Measurements from ENCODE around the gene NEK6. TPM values are rescaled to one million over a fixed set of nuclear protein-coding genes. Genes with fewer than 3 reads are reported as not detected.

NEK6 gene
- total RNA-seq, 2 donors from 2014 or later: 6.8 to 7.6 TPM

- Mint-ChIP-seq H3K4me3 (no peak overlapping the region), H3K27me3 (no peaks in the 10 kb centered on the region), H3K36me3 (ENCODE audit: low read depth) (no peaks in the 10 kb centered on the region), H3K27ac (peak overlapping the region; percentile 22), H3K9me3 (no peaks in the 10 kb centered on the region), H3K4me1 (no peaks in the 10 kb centered on the region)
- ATAC-seq (replicated peaks): no peak
Measured at GRCh38 chr9:124273427-124274160, 15.8 kb downstream of the NEK6 start.

GRCh38 chr9:124274226-124274625 lies 16.5 kb downstream of the NEK6 start:
- no peaks in the 10 kb centered on the region for H3K9me3 Mint-ChIP-seq
- H3K27ac Mint-ChIP-seq: peak overlapping the region; percentile 22
- no peak for ATAC-seq (replicated peaks)
- H3K4me1 Mint-ChIP-seq: no peaks in the 10 kb centered on the region
- H3K36me3 Mint-ChIP-seq (ENCODE audit: low read depth): no peaks in the 10 kb centered on the region
- no peaks in the 10 kb centered on the region for H3K27me3 Mint-ChIP-seq
- H3K4me3 Mint-ChIP-seq: no peak overlapping the region

- no peak overlapping the region for H3K27ac Mint-ChIP-seq
- no peaks in the 10 kb centered on the region for H3K4me1 Mint-ChIP-seq
- no peak overlapping the region for H3K4me3 Mint-ChIP-seq
- no peaks in the 10 kb centered on the region for H3K36me3 Mint-ChIP-seq (ENCODE audit: low read depth)
- H3K27me3 Mint-ChIP-seq: no peaks in the 10 kb centered on the region
- no peaks in the 10 kb centered on the region for H3K9me3 Mint-ChIP-seq
- no peak for ATAC-seq (replicated peaks)
Measured at GRCh38 chr9:124274738-124275137, 17.0 kb downstream of the NEK6 start.

GRCh38 chr9:124277420-124277819 lies 19.7 kb downstream of the NEK6 start:
- Mint-ChIP-seq H3K36me3 (ENCODE audit: low read depth) (no peaks in the 10 kb centered on the region), H3K27ac (no peak overlapping the region), H3K9me3 (no peaks in the 10 kb centered on the region), H3K27me3 (no peaks in the 10 kb centered on the region), H3K4me1 (no peaks in the 10 kb centered on the region), H3K4me3 (no peak overlapping the region)
- no peak for ATAC-seq (replicated peaks)

- no peak overlapping the region for H3K4me3 Mint-ChIP-seq
- no peaks in the 10 kb centered on the region for H3K9me3 Mint-ChIP-seq
- H3K36me3 Mint-ChIP-seq (ENCODE audit: low read depth): no peaks in the 10 kb centered on the region
- no peaks in the 10 kb centered on the region for H3K27me3 Mint-ChIP-seq
- peak; percentile 54 for ATAC-seq (replicated peaks)
- H3K27ac Mint-ChIP-seq: no peak overlapping the region
- no peaks in the 10 kb centered on the region for H3K4me1 Mint-ChIP-seq
Measured at GRCh38 chr9:124278054-124278540, 20.3 kb downstream of the NEK6 start.

GRCh38 chr9:124279531-124280175 lies 21.9 kb downstream of the NEK6 start:
- Mint-ChIP-seq H3K36me3 (ENCODE audit: low read depth) (no peaks in the 10 kb centered on the region), H3K27me3 (no peaks in the 10 kb centered on the region), H3K4me3 (no peak overlapping the region), H3K4me1 (no peaks in the 10 kb centered on the region), H3K27ac (no peak overlapping the region), H3K9me3 (no peaks in the 10 kb centered on the region)
- ATAC-seq (replicated peaks): no peak

GRCh38 chr9:124280176-124280691 lies 22.5 kb downstream of the NEK6 start:
- no peaks in the 10 kb centered on the region for H3K4me1 Mint-ChIP-seq
- ATAC-seq (replicated peaks): no peak
- H3K27ac Mint-ChIP-seq: no peak overlapping the region
- no peak overlapping the region for H3K4me3 Mint-ChIP-seq
- H3K27me3 Mint-ChIP-seq: no peaks in the 10 kb centered on the region
- H3K36me3 Mint-ChIP-seq (ENCODE audit: low read depth): no peaks in the 10 kb centered on the region
- H3K9me3 Mint-ChIP-seq: no peaks in the 10 kb centered on the region

- Mint-ChIP-seq H3K27me3 (no peaks in the 10 kb centered on the region), H3K36me3 (ENCODE audit: low read depth) (peaks cover 5% of the 10 kb centered on the region), H3K9me3 (no peaks in the 10 kb centered on the region), H3K4me3 (no peak overlapping the region), H3K27ac (peak overlapping the region; percentile 56), H3K4me1 (peaks cover 9% of the 10 kb centered on the region)
- ATAC-seq (replicated peaks): no peak
Measured at GRCh38 chr9:124281931-124282371, 24.2 kb downstream of the NEK6 start.

- H3K4me3 Mint-ChIP-seq: no peak overlapping the region
- H3K27me3 Mint-ChIP-seq: no peaks in the 10 kb centered on the region
- peaks cover 5% of the 10 kb centered on the region for H3K36me3 Mint-ChIP-seq (ENCODE audit: low read depth)
- ATAC-seq (replicated peaks): no peak
- peaks cover 9% of the 10 kb centered on the region for H3K4me1 Mint-ChIP-seq
- H3K27ac Mint-ChIP-seq: peak overlapping the region; percentile 56
- H3K9me3 Mint-ChIP-seq: no peaks in the 10 kb centered on the region
Measured at GRCh38 chr9:124282442-124283227, 24.9 kb downstream of the NEK6 start.

GRCh38 chr9:124283228-124283814 lies 25.6 kb downstream of the NEK6 start:
- H3K36me3 Mint-ChIP-seq (ENCODE audit: low read depth): peaks cover 5% of the 10 kb centered on the region
- peaks cover 9% of the 10 kb centered on the region for H3K4me1 Mint-ChIP-seq
- no peak overlapping the region for H3K27ac Mint-ChIP-seq
- H3K9me3 Mint-ChIP-seq: no peaks in the 10 kb centered on the region
- H3K27me3 Mint-ChIP-seq: no peaks in the 10 kb centered on the region
- no peak overlapping the region for H3K4me3 Mint-ChIP-seq
- ATAC-seq (replicated peaks): no peak

GRCh38 chr9:124284237-124284831 lies 26.6 kb downstream of the NEK6 start:
- Mint-ChIP-seq H3K4me1 (peaks cover 12% of the 10 kb centered on the region), H3K9me3 (no peaks in the 10 kb centered on the region), H3K27ac (no peak overlapping the region), H3K4me3 (no peak overlapping the region), H3K27me3 (no peaks in the 10 kb centered on the region), H3K36me3 (ENCODE audit: low read depth) (peaks cover 5% of the 10 kb centered on the region)
- no peak for ATAC-seq (replicated peaks)

GRCh38 chr9:124284940-124285441 lies 27.2 kb downstream of the NEK6 start:
- Mint-ChIP-seq H3K27ac (no peak overlapping the region), H3K36me3 (ENCODE audit: low read depth) (peaks cover 5% of the 10 kb centered on the region), H3K27me3 (no peaks in the 10 kb centered on the region), H3K4me3 (peak overlapping the region; percentile 86), H3K9me3 (no peaks in the 10 kb centered on the region), H3K4me1 (peaks cover 13% of the 10 kb centered on the region)
- no peak for ATAC-seq (replicated peaks)

GRCh38 chr9:124285490-124285889 lies 27.7 kb downstream of the NEK6 start:
- Mint-ChIP-seq H3K4me1 (peaks cover 13% of the 10 kb centered on the region), H3K27me3 (no peaks in the 10 kb centered on the region), H3K36me3 (ENCODE audit: low read depth) (peaks cover 5% of the 10 kb centered on the region), H3K9me3 (no peaks in the 10 kb centered on the region), H3K4me3 (peak overlapping the region; percentile 86), H3K27ac (no peak overlapping the region)
- no peak for ATAC-seq (replicated peaks)

GRCh38 chr9:124285903-124286291 lies 28.1 kb downstream of the NEK6 start:
- peak; percentile 34 for ATAC-seq (replicated peaks)
- Mint-ChIP-seq H3K27me3 (no peaks in the 10 kb centered on the region), H3K4me3 (peak overlapping the region; percentile 86), H3K36me3 (ENCODE audit: low read depth) (peaks cover 5% of the 10 kb centered on the region), H3K9me3 (no peaks in the 10 kb centered on the region), H3K27ac (peak overlapping the region; percentile 95), H3K4me1 (peaks cover 13% of the 10 kb centered on the region)
